HG02623 (cell line): Measurements from ENCODE around the gene TCIRG1.

Experiments
- ATAC-seq: cut with Tn5 transposase; IDR thresholded peaks from one replicate; pipeline ENCODE4 v1.9.1; 2021; ENCODE audit warnings: moderate library complexity; ENCODE audit not compliant: unreplicated experiment

Gene TCIRG1

DNA sequence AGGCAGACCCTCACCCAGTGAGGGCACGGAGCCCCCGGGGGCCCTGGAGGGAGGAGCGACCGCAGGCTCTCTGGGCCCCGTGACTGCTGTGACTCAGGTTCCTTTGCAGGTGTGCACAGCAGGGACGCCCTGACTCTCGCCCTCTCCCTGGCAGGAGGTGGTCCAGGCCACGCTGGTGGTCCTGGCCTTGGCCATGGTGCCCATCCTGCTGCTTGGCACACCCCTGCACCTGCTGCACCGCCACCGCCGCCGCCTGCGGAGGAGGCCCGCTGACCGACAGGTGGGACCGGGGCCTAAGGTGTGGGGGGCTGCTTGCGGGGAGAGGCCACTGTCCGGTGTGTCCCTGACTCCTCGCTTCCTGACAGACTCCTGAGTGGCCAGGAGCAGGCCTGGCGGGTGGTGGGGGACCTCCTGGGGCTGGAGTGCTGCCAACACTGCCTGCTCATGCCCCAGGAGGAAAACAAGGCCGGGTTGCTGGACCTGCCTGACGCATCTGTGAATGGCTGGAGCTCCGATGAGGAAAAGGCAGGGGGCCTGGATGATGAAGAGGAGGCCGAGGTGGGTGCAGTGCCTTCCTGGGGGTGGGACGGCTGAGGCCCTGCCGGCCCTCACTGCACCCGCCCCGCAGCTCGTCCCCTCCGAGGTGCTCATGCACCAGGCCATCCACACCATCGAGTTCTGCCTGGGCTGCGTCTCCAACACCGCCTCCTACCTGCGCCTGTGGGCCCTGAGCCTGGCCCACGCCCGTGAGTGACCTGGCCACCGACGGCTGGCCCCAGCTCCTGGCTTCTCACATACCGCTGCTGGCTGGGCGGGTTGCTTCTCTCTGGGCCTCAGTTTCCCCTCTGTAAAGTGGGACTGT lies 10.9 kb downstream of the TCIRG1 start:
- no peak for ATAC-seq

DNA sequence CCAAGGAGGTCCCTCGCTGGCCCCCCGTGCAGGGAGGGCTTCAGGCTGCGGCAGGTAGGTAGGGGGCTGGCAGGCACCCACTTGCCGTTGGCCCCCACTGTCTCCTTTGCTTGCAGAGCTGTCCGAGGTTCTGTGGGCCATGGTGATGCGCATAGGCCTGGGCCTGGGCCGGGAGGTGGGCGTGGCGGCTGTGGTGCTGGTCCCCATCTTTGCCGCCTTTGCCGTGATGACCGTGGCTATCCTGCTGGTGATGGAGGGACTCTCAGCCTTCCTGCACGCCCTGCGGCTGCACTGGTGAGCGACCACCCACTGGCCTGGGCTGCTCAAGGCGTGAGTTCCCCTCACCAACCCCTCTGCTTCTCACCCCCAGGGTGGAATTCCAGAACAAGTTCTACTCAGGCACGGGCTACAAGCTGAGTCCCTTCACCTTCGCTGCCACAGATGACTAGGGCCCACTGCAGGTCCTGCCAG lies 11.6 kb downstream of the TCIRG1 start:
- no peak for ATAC-seq

DNA sequence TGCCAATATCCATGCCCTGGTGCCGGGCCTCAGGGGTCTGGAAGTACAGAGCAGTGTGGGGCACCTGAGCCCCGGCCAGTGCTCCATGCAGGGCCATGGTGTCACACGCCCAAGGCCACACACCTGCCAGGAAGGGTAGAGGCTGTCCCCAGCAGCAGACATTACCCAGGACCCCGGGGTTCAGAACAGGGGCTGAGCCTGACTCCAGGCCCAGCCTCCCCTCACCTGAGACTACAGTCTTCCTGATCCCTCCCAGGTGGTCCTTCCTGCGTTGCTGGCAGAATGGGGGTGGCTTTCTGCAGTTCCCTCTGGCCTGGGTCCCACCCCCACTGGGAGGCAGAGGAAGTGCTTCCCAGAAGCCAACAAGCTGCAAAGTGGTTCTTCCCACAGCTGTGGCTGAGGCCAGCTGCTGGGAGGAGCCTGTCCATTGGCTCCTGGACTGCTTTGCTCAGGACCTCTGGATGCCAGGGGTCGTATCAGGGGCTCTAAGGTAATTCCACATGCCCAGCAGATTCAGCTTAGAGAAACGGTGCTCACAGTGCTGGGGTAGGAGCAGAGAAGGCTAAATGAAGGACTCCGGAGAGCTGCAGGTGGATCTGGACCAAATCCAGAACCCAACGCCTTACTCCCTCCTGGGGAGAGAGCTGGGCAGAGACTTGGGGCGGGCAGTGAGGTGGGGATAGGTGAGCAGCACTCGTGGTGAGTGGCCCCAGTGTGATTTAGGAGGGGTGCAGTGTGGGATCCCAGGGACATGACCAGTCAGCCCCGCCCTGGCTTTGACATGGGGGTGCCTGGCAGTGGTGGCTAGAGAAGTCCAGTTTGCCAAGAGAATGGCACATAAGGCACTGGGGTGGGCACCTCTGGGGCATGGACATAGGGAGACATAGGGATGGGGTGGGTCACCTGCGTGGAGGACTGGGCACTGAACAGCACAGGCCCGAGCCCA lies 12.6 kb downstream of the TCIRG1 start:
- no peak for ATAC-seq

DNA sequence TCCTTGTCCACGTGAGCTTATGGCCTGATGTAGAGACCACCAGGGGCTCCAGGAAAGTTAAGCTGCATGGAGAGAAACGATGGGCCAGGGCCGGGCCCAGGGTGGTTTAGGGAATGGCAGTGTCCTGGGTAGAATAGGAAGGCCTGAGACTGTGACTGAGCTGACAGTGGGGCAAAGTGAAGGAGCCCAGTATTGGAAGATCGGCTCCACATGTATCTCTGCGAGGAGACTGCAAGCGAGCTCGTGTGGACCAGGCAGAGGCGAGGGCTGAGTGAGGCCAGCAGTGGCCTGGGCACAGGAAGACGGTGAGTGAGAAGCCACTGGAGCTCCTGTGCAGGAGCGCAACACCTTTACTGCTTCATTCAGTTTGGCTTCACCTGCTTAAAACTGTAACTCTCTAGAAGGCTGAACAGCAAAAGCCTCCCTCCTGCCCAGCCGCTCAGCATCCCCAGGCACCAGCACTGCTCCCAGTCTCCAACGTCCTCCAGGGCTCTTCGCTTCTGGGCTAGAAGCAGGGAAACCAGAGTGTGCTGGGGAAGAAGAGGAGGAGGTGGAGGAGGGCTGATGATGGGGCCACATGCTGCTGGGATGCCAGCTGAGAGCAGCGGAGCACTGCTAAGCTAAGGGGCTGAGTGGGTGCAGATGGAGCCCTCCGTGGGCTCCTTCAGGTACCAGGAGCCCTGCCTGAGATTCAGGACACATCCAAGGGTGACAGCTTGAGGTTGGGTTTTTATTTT lies 13.5 kb downstream of the TCIRG1 start:
- ATAC-seq: no peak

DNA sequence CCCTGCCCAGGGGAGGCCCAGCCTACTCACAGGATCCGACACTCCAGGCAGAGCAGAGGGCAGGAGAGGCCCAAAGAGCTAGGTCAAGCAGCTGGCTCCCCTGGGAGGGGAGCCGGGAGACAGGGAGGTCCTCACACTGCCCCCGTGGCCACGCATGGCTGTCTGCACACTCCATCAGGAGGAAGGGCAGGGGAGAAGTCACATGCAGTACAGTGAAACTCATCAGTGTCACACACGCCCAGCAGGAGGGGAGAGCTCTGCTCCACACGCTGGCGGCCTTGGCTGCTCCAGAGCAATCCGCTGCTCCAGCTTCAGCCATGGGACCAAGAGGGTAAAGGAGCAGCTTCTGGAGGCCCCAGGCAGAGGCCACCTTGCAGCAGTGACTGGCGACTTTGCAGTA lies 14.3 kb downstream of the TCIRG1 start:
- ATAC-seq: no peak

DNA sequence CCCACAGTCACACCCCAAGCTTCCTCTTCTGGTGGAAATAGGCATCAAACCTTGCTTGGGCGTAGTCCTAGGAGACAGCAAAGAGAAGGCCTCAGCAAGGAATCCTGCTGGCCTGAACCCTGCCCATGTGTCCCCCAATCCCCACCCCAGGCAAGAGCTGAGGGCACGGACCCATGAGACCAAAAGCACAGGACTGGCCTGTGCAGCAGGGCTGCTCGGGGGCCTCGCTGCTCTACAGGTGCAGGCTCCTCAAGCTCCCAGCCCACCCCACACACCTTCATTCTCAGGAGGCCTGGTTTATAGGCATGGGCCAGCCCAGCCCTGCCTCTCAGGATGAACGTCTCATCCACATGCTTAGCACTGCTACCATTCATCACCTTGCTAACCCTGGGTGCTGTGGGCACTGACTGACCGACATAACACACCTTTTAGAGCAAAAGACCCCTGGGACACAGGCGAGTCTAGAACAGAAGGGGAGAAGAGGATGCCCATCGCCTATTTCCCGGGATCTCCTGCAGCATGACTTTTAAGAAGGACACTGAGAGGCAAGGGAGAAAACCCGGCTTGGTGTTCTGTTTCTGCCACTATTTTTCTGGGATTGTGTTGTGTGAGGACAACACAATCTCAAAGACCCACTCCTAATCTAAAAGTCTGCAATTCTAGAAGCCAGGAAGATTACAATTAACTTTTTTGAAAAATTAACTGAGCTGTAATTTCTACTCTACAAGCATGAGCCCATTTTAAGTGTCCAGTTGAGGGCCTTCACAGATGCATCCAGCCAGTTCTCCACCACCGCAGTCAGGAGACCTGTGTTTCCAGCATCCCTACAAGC lies 15.4 kb downstream of the TCIRG1 start:
- ATAC-seq: no peak

DNA sequence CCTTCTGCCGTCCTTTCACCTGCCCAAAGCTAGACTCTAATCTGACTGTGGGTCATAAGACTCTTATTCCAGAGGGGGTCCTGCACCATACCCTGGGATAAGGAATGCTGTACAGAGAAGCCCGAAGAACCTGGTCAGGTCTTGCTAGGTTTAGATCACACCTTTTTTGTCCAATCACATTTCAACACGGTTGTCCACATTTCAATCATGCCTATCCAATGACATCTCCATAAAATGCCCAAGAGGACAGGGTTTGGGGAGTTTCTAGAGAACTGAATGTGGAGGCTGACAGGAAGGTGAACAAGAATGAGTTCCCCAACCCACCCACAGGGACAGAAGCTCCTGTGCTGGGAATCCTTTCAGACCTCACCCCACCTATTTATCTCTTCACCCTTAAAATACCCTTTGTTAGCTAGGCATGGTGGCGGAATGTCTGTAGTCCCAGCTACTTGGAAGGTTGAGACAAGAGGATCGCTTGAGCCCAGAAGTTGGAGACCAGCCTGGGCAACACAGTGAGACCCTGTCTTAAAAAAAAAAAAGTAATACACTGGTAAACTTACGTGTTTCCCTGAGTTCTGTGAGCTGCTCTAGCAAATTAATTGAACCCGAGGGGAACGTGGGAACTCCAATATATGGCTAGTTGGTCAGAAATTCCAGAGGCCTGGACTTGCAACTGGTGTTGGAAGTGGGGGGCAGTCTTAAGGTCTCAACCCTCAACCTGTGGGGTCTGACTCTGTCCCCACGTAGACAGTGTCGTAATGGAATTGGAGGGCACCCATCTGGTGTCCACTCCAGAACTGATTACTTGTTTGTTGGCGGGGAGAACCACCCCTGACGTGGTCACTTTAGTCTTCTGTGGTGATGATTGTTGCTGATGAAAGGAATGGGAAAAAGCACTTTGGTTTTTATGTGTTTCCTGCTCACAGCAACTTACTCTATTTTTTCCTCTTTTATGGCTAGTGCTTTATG lies 17.8 kb downstream of the TCIRG1 start:
- no peak for ATAC-seq

DNA sequence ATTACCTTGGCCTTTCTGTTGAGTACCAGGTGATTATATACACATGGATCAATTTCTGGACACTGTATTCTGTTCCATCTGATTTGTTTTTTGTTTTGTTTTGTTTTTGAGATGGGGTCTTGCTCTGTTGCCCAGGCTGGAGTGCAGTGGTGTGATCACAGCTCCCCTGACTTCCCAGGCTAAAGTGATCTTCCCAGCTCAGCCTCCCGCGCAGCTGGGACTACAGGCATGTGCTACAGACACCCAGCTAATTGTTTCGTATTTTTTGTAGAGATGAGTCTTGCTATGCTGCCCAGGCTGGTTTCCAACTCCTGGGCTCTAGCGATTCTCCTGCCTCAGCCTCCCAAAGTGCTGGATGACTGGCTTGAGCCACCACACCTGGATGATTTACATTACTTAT lies 19.0 kb downstream of the TCIRG1 start:
- ATAC-seq: no peak

DNA sequence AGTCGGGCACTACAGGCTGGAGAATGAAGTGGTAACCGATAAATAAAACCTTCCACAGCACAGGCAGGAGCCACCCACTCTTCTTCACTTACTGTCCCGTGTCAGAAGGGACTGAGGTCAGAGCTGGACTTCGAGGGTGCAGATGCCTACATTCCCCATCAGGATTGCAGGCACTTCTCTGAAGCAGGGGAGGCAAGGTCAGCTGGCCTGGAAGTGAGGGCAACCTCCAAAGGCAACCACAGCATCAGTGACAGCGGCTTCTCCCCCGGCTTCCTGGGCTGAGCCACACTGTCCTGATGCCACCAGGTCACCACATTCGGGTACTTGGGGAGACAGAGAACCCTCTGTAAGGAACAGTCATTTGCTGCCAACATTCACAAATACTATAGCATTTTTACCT lies 22.7 kb downstream of the TCIRG1 start:
- ATAC-seq: no peak

DNA sequence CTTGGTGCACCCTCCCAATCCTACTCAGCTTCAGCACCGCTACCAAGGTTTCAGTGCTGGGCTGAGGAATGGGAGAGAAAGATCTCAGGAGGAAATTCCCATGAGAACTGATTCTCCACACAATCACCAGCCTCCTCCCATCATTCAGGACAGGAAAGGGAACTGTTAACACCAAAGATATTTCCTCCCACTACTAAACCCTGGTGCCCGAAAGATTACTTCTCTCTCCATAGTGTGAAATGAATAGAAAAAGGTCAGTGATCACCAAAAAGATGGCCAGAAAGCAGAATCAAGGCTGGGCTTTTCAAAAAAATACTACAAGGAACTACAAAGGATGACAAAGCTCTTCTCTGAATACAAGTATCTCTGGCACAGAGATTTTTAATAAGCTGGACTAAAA lies 26.1 kb downstream of the TCIRG1 start:
- ATAC-seq: no peak

DNA sequence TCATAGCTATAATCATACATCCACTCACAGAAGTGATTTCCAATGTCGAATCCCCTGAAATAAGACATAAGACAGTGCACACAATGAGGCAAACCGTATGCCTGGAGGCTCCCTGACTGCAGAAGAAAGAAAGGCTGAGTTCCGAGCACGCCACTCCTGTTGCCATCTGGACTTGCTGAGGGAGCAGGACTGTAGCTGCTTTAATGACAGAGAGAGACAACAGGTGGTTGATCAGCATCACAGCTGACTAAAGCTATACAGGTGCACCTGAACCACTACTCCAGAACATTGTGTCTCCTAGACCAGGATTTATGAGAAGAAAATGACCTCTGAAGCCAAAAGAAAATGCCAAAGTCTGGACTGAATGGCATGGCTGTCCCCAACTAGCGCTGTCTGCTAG lies 27.0 kb downstream of the TCIRG1 start:
- no peak for ATAC-seq

DNA sequence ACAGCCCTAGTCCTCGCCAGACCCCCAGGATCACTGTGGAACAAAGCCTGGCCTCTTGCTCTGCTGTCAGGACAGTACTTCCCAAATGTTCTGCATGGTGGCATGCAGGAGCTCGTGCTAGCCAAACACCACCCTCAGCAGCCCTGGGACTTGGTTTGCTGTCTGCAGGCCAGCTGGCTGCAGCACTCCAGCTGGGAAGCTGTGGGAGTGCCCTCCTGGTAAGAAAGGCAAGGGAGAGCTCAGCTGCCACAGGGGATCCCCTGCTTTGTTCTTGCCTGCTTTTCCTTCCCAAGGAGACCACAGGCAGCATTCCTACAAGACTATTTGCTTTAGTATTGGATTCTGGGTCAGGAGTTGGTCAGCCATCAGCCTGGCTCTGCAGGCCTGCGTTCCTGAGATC lies 27.9 kb downstream of the TCIRG1 start:
- ATAC-seq: no peak

DNA sequence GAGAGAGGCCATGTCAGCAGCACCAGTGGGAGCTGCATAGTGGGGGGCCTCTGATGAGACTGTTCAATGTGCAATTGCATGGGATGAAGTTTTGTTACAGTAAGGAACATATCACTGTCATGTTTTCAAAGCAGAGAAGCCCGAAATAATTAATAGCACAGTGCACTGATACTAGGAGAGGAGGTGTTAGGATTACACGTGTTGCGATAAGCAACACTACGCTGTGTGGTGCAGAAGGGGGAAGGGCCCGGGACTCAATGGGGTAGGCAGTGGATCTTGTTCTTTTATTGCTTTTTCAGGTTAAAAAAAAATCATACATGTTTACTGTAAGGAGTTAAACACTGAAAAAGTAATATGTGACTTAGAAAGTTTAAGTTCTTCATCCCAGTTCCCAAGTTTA lies 29.2 kb downstream of the TCIRG1 start:
- ATAC-seq: no peak

DNA sequence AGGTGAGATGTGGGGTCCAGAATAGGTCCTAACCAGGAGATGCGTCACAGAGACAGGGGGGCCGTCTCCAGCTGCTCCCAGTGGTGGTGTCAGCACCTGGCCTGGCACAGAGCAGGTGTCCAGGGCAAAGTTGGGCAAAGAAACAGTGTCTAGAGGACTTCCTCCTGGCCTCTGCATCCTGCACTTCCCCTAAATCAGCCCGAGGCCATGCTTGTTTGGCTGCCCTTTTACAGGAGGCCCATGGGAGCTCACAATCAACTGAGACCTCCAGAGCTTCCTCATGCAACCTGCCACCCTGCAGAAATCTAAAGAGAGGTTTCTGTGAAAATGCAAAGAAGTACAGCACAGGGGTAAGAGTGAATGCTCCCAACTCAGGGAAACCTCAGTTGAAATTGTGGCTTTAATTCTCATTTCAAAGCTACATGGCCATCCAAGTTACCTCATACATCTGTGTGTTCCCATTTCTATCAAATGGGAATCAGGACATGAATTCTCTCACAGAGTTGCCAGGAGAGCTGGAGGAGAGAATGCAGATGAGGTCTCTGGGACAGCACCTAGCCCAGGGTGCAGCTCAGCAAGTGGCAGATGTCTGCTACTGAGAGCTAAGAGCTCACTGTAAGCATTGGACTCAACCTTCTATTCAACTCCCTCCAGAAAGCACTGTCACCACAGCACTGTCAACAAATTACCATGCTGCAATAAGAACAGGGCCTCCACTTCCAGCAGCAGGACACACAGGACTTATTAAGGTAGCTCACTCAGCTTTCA lies 32.6 kb downstream of the TCIRG1 start:
- no peak for ATAC-seq

DNA sequence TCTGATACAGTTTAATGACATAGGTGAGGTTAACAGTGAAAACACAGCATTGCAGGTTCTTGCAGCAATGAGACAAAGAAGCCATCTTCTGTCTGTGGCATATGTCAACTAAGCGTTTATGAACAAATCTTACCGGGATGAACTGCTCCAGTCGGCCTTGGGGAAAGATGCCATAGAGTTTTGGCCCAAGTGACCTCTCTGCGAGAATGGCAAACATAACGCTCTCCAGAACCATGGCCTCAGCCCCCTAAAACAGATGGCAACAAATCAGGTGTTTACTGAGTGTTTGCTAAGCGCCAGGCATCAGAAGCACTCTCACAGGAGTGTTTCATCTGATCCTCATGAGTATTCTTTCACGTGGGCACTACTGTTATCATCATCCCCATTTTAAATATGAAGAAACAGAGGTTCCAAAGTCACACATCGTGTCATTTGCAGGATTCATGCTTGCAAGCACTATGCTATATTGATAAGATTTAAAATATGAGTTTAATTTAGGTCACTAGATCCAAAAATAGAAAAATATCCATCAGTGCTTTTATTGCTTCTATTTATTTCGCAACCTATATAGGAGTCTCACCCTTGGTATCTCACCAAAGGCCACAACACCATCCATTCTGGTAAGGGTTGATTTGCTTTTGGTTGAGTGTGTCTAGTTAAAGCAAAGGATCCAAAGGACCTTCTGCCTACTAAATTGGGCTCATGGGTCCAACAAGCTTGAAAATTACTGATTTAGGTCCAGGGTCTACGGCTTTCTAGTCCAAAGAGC lies 35.9 kb downstream of the TCIRG1 start:
- no peak for ATAC-seq

DNA sequence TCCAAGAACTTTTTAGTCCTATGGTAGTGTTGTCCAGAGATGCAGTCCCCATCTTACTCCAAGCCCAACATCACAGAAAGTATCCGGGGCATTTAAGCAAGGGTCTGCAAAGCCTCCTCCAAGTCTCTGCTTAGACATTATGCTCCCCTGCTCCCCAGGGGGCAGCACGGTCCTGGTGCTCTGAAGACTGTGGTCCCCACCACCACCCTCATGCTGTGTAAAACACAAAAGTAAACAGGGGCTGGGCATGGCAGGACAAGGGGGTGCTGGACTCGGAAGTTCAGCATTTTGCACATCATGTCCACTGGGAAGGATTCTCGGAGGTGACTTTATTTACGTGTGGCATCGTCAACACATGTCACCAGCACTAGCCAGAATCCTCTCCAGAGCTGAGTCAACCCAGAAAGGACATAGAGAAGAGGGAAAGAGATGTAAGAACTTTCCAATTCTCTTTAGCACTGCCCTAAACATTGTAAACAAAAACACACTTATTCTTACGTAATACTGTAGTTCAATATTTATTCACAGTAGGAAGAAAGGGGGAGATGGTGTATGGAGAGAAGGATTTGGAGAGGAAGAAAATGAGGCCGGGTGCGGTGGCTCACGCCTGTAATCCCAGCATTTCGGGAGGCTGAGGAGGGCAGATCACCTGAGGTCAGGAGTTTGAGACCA lies 37.7 kb downstream of the TCIRG1 start:
- ATAC-seq: no peak
